Putamen (tissue), 1 donor: ENCODE data around the gene PLEKHG4B.
A peak's percentile ranks its signal among the peaks of the same experiment; 100 is the strongest.

ENCODE experiments used
- DNase-seq: peaks from one replicate; pipeline ENCODE4 v3.0.0-alpha.2; 2016; ENCODE audit warnings: low spot score

PLEKHG4B gene

DNA sequence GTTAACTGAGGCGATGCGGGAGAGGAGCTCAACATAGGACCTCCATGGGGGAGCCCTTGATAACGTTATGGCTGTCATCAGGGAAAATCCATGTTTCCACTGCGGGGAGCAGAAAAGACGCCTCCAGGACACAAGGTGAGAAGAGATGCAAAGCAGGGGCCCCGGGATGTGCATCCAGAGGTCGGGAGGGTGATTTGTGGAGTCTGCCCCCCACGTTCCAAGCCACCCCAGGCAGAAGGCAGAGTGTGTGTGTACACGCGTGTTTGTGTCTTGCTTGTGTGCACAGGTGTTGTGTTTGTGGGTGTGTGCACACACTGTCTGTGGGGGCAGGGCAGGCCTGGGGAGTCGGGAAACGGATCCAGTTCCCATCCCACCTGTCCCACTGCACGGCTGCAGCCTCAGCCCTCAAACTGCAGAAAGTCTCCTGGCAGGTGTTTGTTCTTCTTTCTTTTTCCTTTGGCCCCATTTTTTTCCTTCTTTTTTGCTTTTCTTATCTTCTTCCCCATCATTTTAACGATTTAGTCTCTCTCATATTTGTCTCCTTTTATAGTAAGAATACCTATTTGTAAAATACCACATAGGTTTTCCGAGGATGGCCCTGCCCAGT lies 17.4 kb upstream of the PLEKHG4B start:
- no peak for DNase-seq

DNA sequence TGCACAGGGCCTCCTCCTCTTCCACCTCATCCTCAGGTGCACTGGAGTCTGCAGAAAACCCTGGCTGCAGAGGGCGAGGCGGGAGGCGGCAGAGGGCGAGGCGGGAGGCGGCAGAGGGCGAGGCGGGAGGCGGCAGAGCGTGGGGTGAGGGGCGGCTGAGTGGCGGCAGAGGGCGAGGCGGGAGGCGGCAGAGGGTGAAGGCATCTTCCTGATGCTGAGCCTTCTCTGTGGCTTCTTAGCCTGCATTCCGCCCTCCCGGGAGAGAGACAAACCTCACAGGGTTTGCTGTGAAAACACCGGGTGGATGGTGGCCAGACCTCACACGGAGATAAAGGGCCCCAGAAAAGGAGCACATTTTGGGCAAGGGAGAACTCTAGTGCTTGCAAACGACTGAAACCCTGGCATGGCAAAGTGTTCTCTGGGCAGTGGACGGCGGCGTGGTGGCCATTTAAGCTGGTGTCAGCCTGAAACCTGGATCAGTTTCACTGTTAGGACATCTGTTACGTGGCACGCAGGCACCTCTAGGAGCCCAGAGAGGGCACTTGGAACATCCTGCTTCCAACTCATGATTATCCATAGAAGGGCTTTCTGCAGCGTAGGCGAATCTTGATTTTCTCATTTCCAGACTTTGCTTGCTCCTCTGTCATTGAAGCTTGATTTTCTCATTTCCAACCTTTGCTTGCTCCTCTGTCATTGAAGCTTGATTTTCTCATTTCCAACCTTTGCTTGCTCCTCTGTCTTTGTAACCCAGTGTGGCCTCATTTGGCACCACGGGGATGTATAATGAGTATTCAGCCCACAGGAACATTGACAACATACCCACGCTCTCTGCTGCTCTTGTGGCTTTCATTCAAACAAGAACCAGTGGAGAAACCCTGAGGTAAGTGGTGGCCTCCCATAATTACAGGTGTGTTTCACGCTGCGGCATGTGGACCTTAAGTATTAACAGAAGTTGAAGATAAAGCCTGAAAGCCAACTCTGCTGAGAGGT lies 16.3 kb upstream of the PLEKHG4B start:
- DNase-seq: peak; percentile 23

DNA sequence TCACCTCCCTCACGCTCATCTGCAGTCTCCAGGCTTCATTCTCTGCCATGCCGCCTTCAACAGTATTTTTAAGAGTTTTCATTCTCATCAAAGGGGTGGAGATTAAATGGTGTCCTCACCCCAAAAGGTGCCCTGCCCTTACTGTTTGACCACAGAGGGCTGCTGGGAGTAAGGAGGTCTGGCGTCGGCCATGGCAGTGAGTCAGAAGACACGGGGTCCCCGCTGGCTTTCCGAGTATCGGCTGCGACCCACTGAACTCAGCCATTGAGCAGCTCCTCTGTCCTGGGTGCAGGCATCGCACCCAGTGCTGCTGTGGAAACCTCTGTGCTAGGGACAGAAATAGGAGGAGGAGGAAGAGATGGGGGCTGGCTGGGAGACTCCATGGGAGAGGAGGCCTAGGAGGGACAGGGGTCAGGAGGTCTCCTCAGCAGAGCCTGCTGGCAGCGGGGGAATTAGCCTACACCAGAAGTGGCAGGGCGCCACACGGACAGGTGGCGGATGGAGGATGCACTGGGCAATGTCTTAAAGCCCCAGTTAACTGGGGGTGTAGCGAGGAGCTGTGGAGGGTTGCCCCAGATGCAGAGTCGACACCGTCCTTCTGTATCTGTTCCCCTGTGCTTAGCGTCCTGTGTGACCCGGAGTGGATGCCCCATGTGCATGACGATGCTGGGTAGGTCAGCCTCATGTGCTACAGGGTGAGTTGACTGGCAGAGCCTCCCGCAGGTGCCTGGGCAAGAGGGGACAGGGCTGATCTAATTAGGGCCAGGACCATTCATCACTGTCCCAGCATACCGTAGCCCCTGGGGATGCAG lies 15.4 kb upstream of the PLEKHG4B start:
- no peak for DNase-seq

DNA sequence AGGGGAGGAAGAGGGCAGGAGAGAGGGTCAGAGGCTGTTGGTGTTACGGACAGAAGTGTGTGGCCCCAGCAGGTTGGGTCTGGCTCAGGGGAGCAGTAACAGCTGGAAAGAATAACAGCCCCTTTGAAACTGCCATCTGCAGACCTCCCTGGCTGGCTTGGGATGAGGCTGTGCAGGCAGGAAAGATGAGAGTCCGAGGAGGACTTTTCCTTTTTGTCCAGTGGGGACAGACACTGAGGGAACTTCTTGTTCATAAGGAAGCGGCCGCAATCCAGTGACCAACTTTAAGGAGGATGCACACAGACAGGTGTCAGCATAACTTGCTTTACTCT lies 14.8 kb upstream of the PLEKHG4B start:
- DNase-seq: no peak

DNA sequence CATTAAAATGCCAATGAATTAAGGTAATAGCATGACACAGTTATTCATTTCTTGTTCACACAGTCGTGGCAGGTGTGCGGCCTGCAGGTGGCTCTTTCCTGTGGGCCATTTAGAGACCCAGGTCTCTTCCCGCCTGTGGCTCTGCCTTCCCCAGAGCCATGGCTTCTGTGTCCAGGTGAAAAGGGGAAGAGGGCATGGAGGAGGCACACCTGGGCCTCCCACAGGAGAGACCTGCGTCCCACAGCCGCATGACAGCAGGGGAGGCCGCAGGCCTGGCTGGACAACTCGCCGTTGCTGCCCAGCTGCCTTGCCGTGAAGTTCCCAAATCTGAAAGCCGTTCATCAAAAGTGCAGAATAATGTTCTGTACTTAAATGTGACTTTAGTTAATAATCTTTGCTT lies 14.4 kb upstream of the PLEKHG4B start:
- no peak for DNase-seq

DNA sequence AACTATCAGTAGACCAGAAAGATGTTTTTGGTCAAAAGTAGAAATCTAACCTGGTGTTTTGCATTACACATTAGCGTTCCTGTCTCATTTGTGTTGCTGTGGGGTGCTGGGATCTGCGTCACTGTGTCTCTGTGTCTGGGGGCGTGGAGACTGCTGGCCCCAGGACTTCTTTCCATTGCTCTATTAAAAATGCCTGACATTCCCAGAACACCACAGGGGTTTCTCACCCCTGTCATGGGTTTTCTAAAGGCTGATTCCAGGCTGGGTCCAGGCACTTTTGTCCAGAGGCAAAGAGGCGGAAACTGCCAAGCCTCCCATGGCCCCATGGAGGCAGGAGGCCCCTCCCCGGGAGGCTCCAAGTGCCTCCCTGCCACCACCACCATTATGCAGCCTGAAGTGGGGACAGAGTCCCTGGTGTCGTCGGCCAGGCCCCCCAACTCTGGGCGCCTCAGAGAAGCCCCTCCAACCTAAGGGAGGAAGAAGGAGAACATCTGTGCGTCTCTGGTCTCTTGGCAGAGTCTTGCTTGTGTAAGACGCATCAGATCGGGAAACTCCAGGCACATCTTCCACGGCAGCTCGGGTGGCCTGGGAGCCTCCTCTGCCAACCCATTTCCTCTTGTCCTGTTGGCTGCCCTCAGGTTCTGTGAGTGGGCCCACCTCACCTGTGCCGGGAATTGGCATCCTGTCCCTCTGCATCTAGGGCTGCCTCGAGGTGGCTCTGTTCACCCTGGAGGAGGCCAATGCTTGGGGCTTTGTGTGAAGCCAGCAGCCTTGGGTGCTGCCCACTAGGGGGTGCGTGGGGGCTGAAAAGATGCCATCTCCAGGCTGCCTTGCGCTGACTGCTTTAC lies 13.8 kb upstream of the PLEKHG4B start:
- DNase-seq: no peak

DNA sequence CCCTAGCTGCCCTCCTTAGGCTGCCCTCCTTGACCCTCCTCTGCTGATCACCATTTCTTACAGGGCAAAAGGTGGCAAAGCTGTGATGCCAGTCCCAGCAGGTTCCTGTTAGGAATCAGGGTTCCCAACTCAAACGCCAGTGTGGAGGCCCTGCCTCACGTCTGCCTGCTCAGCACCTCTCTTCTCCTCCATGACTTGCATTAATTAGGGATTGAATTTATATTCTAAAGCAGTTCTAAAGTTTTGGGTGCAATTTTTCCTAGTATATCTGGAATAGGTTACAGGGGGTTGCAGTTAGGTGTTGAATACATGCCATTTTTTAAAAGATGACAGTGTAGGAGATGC lies 13.2 kb upstream of the PLEKHG4B start:
- no peak for DNase-seq

DNA sequence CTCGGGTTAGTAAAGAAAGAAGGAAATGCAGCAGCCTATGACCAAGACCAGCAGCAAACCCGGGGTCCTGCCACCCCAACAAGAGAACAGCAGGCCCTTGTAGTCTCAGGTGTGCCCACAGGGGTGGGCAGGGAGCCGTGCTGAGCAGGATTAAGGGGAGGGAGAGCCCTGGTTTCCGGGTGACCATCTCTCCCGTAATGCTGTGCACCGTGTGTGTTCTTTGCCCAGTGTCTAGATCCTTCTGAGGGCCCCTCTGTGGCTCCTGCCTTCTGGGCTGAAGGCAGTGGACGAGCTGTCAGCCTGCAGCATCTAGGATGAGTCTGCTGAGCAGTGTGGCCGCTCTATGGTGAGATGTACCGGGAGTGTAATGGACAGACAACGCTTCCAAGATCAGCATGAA lies 12.7 kb upstream of the PLEKHG4B start:
- no peak for DNase-seq

DNA sequence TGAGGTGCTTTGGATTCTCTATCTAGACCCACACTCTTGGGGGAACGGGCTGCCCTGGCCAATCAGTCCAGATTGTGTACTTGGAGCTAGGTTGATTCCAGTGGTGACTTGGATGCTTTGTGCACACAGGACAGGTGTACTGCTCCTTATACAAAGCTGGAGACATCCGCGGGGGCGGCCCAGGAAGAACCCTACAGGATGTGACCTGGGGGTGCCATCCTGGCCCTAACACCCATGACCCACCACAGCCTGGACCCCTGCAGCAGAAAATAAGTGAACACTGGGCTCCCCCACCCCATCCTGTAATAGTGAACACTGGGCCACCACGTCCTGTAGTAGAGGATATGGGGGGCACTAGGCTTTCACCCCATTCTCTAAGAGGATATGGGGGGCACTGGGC lies 12.1 kb upstream of the PLEKHG4B start:
- no peak for DNase-seq

DNA sequence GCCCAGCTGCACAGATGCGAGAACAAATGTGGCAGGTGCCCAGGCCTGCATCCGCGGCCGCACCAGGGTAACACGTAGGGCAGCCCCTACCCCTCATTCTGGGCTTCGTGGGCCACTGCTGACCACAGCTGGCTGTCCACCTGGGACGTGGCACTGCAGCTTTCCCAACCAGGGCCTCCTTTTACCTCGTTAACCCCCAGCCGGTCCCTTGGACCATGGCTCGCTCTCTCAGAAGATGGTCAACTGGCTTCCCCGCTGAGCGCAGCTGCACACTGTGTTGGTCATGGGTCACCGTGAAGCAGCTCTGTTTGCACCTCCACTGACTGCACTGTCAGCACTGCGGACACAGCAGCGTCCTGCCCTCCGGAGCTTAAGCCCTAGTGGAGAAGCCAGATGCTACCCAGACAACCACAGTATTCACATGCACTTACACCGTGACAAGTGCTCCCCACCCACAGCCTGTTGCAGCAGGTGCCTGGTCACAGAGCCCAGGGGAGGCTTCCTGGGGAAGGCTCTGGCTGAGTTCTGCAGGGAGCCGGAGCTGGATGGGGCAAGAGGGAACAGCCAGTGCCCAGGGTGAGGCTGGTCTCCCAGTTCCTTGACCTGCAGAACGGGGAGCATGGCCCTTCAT lies 10.5 kb upstream of the PLEKHG4B start:
- no peak for DNase-seq

DNA sequence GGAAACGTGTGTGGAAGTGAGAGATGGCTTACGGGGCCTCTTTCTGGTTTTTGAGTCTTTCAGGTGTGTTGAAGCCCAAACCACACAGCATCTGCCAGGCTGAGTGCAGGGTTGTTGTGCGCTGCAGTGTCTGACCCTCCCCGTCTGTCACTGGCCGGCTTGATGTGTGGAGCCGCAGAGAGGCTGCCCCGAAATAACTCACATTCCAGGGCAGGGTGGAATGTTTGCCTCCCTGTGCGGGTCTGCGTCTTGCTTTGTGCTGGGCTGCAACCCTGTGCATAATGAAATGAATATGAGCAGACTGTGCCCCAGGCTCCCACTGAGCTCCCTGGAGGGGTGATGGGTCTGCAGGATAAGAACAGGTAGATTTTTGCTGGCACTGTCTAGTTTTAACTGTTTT lies 9.9 kb upstream of the PLEKHG4B start:
- no peak for DNase-seq

DNA sequence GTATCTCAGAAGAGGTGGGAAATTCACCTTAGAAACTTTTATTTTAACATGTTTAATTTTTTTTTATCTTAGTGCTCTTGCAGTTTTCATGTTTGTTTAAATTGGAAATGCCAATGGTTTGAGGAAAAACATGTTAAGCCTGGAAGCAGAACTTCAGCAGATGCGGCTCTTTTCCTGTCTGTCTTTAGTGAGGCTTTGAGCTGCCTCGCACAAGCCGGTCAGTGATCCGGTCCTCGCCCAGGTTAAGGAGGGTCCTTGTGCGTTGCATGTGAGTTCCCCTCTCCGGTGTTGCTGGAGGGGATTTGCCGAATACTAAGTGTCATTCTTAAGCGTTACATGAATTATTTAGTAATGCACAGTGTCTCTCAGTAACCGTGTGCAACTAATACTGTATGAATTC lies 9.4 kb upstream of the PLEKHG4B start:
- DNase-seq: no peak

DNA sequence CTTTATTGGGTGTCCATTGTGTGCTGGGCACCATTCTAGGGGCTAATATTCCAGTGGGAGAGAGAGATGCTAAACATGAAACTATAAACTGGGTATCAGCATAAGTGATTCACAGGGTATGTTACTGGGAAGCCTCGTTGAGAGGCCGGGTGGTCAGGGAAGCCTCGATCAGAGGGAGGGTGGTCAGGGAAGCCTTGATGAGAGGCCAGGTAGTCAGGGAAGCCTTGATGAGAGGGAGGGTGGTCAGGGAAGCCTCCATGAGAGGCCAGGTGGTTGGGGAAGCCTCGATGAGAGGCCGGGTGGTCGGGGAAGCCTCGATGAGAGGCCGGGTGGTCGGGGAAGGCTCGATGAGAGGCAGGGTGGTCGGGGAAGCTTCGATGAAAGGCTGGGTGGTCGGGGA lies 8.9 kb upstream of the PLEKHG4B start:
- DNase-seq: no peak

DNA sequence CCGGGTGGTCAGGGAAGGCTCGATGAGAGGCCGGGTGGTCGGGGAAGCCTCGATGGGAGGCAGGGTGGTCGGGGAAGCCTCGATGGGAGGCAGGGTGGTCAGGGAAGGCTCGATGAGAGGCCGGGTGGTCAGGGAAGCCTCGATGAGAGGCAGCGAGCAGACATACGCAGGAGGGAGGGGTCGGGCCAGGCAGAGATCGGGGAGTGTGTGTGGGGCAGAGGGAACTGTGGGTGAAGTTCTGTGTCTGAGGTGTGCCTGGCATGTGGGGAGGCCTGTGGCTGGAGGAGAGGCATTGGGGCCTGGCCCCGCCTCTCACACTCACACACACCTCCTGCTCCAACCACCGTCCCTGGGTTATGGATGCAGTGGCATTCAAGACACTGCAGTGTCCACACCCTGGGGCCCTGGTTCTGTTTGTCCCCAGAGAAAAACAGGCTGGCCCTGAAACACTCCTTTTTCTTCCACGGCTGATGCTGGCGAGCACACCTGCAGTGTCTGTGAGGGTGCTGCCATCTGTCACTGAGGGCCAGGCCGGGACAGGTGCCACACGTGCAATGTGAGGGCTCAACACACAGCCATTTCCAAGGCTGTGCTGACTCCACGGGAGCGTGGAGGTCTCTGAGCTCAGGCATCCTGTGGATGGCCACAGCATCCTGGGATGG lies 6.5 kb upstream of the PLEKHG4B start:
- DNase-seq: no peak

DNA sequence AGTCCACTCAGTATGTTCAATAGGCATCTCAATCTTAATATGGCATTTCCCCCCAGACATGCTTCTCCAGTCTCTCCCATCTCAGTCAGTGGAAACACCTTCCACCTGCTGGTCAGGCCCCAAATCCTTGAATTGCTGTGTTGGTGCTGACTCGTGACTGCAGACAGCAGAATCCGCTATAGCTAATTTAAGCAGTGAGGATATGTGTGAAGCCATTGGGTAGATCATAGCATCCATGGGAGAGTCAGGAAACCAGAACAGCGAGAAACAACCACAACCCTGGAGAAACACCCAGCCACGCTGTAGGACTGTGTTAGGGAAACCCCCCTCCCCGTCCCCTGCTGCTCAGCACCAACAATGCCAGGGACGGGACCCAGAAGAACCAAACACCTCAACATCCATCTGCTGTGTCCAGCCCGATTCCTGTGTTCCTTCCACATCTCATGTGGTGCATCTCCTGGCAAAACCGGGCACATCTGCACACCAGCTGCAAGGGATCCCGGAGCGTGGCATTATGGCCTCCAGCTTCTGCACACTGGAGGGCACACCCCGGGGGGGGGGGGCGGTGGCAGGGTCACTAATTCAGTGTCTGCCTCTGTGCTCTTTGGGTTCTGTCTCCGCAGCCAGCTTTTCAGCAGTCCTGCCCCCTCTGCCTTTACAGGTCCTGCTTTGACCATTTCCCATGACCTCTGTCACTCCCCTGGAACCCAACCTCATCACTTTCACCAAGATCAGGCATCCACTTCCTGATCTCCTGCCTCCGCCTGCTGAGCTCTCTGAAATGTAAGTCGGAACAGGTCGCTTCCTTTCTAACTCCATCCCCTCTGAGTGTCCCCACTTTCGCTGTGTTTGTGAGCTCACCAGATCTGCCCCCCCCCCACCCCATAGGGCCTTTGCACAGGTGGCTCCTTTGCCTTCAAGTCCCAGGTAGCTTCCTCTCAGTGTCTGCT lies 2.4 kb upstream of the PLEKHG4B start:
- DNase-seq: no peak

DNA sequence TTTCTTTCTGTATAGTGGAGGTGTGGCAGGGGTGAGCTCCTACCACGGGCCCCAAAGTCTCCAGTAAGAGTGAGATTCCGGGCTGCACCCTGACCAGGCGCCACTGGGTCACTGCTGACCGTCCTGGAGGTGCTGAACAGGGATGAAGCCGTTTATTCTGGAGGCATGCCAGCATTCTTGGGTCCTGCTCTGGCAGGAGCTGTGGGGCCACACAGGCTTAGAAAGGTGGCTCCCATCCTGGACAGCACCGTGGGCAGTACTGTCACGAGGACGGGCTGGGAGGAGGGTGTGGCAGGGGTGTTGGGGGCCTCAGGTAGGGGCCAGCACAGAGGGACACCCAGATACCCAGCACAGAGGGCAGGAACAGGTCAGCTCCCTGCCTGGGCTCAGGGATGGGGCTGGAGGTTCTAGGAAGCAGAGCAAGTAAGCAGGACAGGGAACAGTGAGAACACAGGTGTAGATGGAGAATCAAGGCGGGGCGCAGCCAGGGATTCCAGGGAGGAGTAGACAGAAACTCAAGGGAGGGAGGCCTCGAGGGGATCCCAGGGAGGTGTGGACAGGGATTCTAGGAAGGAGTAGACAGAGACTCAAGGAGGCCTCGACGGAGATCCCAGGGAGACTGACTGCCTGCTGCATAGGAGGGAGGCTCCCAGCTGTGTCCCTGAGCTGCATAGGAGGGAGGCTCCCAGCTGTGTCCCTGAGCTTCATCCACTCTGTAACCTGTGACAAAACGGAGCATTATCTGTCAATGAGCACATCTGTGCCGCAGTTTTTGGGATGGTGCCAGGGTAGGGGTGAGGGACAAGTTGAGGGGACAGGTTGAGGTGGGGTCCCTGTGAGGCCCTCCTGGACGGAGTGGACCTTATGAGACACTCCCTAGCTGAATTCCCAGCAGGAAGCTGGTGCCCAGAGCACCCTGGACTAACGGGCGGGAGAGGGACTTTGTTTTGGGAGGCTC lies 1.1 kb upstream of the PLEKHG4B start:
- DNase-seq: no peak

DNA sequence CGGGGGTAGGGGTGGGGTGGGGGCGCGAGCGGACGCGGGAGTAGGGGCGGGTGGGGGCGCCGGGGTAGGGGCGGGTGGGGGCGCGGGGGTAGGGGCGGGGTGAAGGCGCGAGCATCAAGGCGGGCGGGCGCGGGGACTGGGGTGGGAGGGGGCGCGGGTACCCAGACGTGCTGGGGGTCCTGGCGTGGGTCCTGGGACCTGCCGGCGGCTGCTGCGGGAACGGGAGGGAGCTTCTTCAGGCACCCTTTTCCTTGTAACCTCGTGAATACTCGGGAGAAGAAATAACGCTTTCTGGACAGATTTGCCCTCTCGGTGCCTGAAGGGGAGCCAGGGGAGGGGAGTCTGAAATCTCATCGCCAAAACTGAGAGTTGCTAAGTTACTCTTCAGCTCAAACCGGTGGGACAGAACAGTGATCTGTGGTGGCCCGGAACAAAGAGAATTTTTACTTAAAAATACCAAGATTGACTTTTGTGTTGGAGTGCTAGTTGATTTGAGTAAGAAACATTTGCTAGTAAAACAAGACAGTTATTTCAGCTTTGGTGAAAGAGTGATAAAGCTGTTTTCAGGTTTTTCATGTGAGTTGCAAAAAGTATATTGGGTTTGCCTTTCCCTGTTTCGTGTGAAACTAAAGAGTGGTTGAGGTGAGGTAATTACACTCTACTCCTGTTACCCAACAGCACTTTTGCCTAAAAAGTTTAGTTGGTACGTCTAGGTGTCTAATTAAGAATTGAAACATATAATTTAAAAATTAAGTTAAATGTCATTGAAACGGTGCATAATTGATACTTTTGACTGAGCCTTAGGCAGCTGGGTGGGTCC lies 643 bp downstream of the PLEKHG4B start:
- DNase-seq: no peak
